K562 (cell line): ENCODE data around the gene AUNIP. TPM values are rescaled to one million over a fixed set of nuclear protein-coding genes. Genes with fewer than 3 reads are reported as not detected.

Experiments
- E2F5 ChIP-seq: sonication (generic); formaldehyde crosslinking; IDR thresholded peaks from 2 replicates; pipeline ENCODE4 v1.8.0; 2022; ENCODE audit warnings: mild to moderate bottlenecking, missing genetic modification reagents
- EZH2 ChIP-seq: IDR thresholded peaks from 2 replicates; pipeline ENCODE4 v1.6.1; 2012; ENCODE audit warnings: low read depth, mild to moderate bottlenecking, inconsistent platforms, low read length, borderline replicate concordance
- HDAC1 ChIP-seq, 2 experiments: fragments of 450-650 bp; IDR thresholded peaks; 2 replicates each; pipeline ENCODE4 v1.6.1; 2016 to 2017; ENCODE audit warnings: inconsistent platforms in 1 of 2, mild to moderate bottlenecking in 1 of 2, moderate library complexity in 1 of 2
- HMBOX1 ChIP-seq: sonication (generic); IDR thresholded peaks from 2 replicates; pipeline ENCODE4 v1.6.1; 2016
- HMGXB4 ChIP-seq: sonication (generic); formaldehyde crosslinking; IDR thresholded peaks from 2 replicates; pipeline ENCODE4 v1.8.1; 2023; ENCODE audit warnings: mild to moderate bottlenecking, missing genetic modification reagents
- JUND ChIP-seq, 2 experiments: IDR thresholded peaks; 2 replicates in 1 of 2; 3 replicates in 1 of 2; pipeline ENCODE4 v1.6.1; 2011; ENCODE audit warnings: borderline replicate concordance in 2 of 2, low read depth in 2 of 2, low read length in 2 of 2, improper control_type of control experiment in 1 of 2, missing biosample characterization in 1 of 2, missing genetic modification characterization in 1 of 2, missing genetic modification reagents in 1 of 2
- MBD1 ChIP-seq: fragments of 250-450 bp; sonication (Bioruptor Pico); IDR thresholded peaks from 2 replicates; pipeline ENCODE4 v1.8.0; 2022; ENCODE audit warnings: inconsistent platforms
- MEF2A ChIP-seq: IDR thresholded peaks from 2 replicates; pipeline ENCODE4 v1.6.1; 2011; ENCODE audit warnings: low read depth, mild to moderate bottlenecking, low read length, moderate library complexity; ENCODE audit not compliant: control insufficient read depth
- MYC ChIP-seq, 2 experiments: fragments of 250-450 bp in 1 of 2; sonication (Bioruptor Pico) in 1 of 2; IDR thresholded peaks; 2 replicates each; pipeline versions ENCODE4 v1.5.1 to v1.6.1; 2012 to 2021; ENCODE audit warnings: low read depth in 2 of 2, borderline replicate concordance in 1 of 2, improper control_type of control experiment in 1 of 2, low read length in 1 of 2, mild to moderate bottlenecking in 1 of 2, moderate library complexity in 1 of 2
- PHF21A ChIP-seq: fragments of 450-650 bp; IDR thresholded peaks from 2 replicates; pipeline ENCODE4 v1.6.1; 2017; ENCODE audit warnings: low read depth, borderline replicate concordance
- RAD51 ChIP-seq: fragments of 450-650 bp; IDR thresholded peaks from 2 replicates; pipeline ENCODE4 v1.7.1; 2016; ENCODE audit warnings: low read depth, mild to moderate bottlenecking, borderline replicate concordance
- STAT5B ChIP-seq: fragments of 250-450 bp; sonication (Bioruptor Pico); IDR thresholded peaks from 2 replicates; pipeline ENCODE4 v1.8.0; 2021; ENCODE audit warnings: mild to moderate bottlenecking, inconsistent platforms
- TCF3 ChIP-seq: sonication (generic); formaldehyde crosslinking; IDR thresholded peaks from 2 replicates; pipeline ENCODE4 v1.4.0; 2020; ENCODE audit warnings: mild to moderate bottlenecking, missing genetic modification reagents
- TSHZ1 ChIP-seq: fragments of 250-450 bp; sonication (Bioruptor Pico); IDR thresholded peaks from 2 replicates; pipeline ENCODE4 v1.4.0; 2020; ENCODE audit warnings: mild to moderate bottlenecking, moderate library complexity
- ZNF696 ChIP-seq: fragments of 250-450 bp; sonication (Bioruptor Pico); conservative IDR thresholded peaks from 2 replicates; pipeline ENCODE4 v1.4.0; 2020; ENCODE audit warnings: mild to moderate bottlenecking, moderate library complexity
- polyA plus RNA-seq, 8 experiments: library from polyadenylated mRNA; depleted of rRNA in 4 of 8; stranded (reverse) in 5 of 8; unstranded in 3 of 8; fragments of >200 nt; fragmentation: Nextera tagmentation in 2 of 8; fragmentation: Illumina TruSeq in 1 of 8; extraction: Ambion mirVana in 2 of 8; extraction: Trizol in 1 of 8; gene quantifications; 2 replicates each; pipeline versions ENCODE4 v1.2.1 to v1.2.3, GENCODE V29; 2011 to 2014; ENCODE audit warnings: inconsistent platforms in 1 of 8, missing spikeins in 1 of 8
- total RNA-seq, 7 experiments: library from RNA; depleted of rRNA in 6 of 7; stranded (reverse); fragments of >200 nt in 6 of 7; fragmentation: Illumina TruSeq in 2 of 7; extraction: Trizol in 2 of 7; gene quantifications; 2 replicates each; pipeline versions ENCODE4 v1.2.1 to v1.2.3, GENCODE V29; 2011 to 2021; ENCODE audit warnings: low replicate concordance in 1 of 7

The AUNIP gene
- total and polyA plus RNA-seq, 9 of the 15 experiments (the other 6 are each of a cell fraction or from before 2014, with no cell fraction given): 12.1 to 53.8 (median 47.1) TPM

GRCh38 chr1:25831569-25832196 is 27.6 kb downstream of the AUNIP start (continued):
- TF ChIP-seq JUND (IDR thresholded peaks at IDR 0.05; ENCODE audit: borderline replicate concordance, low read depth, low read length) (no peak), JUND (tag; IDR thresholded peaks at IDR 0.05; ENCODE audit: borderline replicate concordance, low read depth, low read length) (no peak), MBD1 (CRISPR knock-in tag) (no peak), RAD51 (no peak), MYC (IDR thresholded peaks at IDR 0.05; ENCODE audit: low read depth, low read length) (0 out of 2 replicates have a peak, but pooled peaks have one; percentile 11), MYC (CRISPR knock-in tag; IDR thresholded peaks at IDR 0.05; ENCODE audit: borderline replicate concordance, low read depth) (no peak), HMBOX1 (peak; percentile 82), E2F5 (CRISPR knock-in tag) (no peak), PHF21A (no peak), HDAC1 (IDR thresholded peaks at IDR 0.05) (no peak), TSHZ1 (CRISPR knock-in tag) (no peak), HMGXB4 (CRISPR knock-in tag) (no peak), MEF2A (no peak), STAT5B (no peak), EZH2 (no peak), ZNF696 (CRISPR knock-in tag) (no peak), TCF3 (CRISPR knock-in tag) (peak; percentile 41)
